ENCODE data around the gene AATF. TPM values are rescaled to one million over a fixed set of nuclear protein-coding genes. Genes with fewer than 3 reads are reported as not detected.

Gene AATF
- total and polyA plus RNA-seq, 4 donors: 28.2 to 41.4 (median 38.7) TPM

DNA sequence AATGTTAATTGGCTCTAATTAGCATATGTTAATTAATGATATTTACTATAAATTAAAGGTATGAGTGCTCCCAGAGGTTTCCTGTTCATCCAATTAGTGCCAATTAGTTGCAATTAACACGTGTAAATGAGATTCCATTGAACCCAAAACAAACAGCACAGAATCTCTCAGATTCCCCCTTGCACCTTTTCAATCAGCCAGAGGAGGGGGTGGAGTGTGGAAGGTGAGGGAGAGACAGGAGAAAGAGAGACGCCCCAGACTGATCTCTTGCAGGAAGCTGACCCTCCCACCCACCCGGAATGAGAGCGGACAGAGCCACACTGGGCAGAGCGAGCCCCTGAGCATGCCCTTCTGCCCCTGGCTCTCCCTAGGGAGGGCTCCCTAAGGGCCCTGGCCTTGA lies 35.6 kb upstream of the AATF start:
- DNase-seq: no peak
- Histone ChIP-seq H3K4me1 (ENCODE audit: control insufficient read depth in 5 of 5, insufficient read depth in 5 of 5, low read length in 5 of 5) (peaks cover 0 to 1% (median 0%) of the 10 kb centered on the region in 5 donors), H3K27me3 (ENCODE audit: control insufficient read depth in 3 of 3, insufficient read depth in 3 of 3, low read length in 2 of 3) (peaks cover 0 to 17% (median 6%) of the 10 kb centered on the region in 3 donors), H3K27ac (ENCODE audit: low read depth in 1 of 2, low read length in 1 of 2) (no peak overlapping the region), H3K9me3 (ENCODE audit: control insufficient read depth in 4 of 4, insufficient read depth in 3 of 4, low read length in 3 of 4) (peaks cover 0 to 4% (median 0%) of the 10 kb centered on the region in 4 donors), H3K9ac (ENCODE audit: insufficient read depth in 1 of 2, low read length in 2 of 2) (no peak overlapping the region), H3K4me3 (no peak overlapping the region), H3K36me3 (ENCODE audit: control insufficient read depth in 4 of 4, insufficient read depth in 4 of 4, low read length in 4 of 4) (no peaks in the 10 kb centered on the region)
- TF ChIP-seq, protein P1, sequence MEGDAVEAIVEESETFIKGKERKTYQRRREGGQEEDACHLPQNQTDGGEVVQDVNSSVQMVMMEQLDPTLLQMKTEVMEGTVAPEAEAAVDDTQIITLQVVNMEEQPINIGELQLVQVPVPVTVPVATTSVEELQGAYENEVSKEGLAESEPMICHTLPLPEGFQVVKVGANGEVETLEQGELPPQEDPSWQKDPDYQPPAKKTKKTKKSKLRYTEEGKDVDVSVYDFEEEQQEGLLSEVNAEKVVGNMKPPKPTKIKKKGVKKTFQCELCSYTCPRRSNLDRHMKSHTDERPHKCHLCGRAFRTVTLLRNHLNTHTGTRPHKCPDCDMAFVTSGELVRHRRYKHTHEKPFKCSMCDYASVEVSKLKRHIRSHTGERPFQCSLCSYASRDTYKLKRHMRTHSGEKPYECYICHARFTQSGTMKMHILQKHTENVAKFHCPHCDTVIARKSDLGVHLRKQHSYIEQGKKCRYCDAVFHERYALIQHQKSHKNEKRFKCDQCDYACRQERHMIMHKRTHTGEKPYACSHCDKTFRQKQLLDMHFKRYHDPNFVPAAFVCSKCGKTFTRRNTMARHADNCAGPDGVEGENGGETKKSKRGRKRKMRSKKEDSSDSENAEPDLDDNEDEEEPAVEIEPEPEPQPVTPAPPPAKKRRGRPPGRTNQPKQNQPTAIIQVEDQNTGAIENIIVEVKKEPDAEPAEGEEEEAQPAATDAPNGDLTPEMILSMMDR (IDR thresholded peaks at IDR 0.05; ENCODE audit: control extremely low read depth, extremely low read depth): no peak
- no peak for ATAC-seq (ENCODE audit: insufficient read depth, low FRiP score)
- WGBS, 2 donors: 37 to 51% methylated on average over 5 of the region's 5 CpGs

DNA sequence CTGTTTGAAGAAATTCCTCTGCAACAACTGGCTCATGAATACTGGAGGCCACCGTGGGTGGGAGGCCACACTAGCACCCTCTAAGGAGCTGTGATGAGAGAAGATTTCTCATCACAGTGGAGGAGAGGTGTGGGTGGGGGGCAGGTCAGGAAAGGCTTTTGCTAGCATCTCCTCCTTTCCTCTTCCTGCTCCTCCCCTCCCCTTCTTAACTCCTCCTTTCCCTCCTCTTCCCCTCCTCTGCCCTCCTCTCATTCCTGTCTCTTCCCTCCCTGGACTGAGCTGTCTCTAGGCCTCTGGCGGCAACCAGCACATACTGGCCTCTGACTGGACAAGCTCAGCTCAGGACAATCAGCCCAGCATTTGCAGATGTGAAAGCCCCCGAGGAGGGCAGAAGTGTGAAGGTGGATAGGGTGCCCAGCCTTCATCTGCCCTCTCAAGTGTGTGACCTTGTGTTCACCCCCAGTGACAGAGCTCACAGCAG lies 30.5 kb upstream of the AATF start:
- peaks cover 2 to 14% (median 9%) of the 10 kb centered on the region in 3 donors for H3K27me3 ChIP-seq (ENCODE audit: control insufficient read depth in 3 of 3, insufficient read depth in 3 of 3, low read length in 2 of 3)
- WGBS, 2 donors: 30 to 51% methylated on average over 3 of the region's 3 CpGs

DNA sequence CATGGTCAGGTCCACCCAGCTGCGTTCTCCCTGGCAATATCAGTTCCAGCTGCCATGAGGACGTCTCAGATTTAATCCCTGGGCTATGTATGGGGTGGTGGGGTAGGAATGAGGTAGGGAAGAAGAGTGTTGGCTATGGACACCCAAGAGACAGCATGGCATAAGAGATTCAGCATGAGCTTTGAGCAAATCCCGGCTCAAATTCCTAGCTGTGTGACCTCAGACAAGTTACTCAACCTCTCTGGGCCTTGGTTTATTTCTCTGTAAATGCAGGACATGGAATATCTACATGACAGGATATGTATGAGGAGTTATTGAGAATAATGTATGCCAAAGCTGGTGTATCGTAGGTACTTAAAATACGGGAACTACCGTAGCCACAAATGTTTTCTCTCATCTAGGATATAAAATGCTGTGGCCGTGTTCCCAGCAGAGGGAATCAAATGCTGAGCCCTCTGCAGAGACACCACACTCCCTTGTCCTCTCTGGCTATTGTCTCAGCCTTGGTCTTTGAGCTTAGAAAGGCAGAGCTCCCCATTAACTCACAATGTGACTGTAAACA lies 29.3 kb upstream of the AATF start:
- Histone ChIP-seq H3K9me3 (ENCODE audit: control insufficient read depth in 4 of 4, insufficient read depth in 3 of 4, low read length in 3 of 4) (peaks cover 0 to 2% (median 0%) of the 10 kb centered on the region in 4 donors), H3K9ac (ENCODE audit: insufficient read depth in 1 of 2, low read length in 2 of 2) (no peak overlapping the region), H3K36me3 (ENCODE audit: control insufficient read depth in 4 of 4, insufficient read depth in 4 of 4, low read length in 4 of 4) (no peaks in the 10 kb centered on the region), H3K27me3 (ENCODE audit: control insufficient read depth in 3 of 3, insufficient read depth in 3 of 3, low read length in 2 of 3) (peaks cover 2 to 17% (median 9%) of the 10 kb centered on the region in 3 donors), H3K27ac (ENCODE audit: low read depth in 1 of 2, low read length in 1 of 2) (no peak overlapping the region), H3K4me3 (no peak overlapping the region), H3K4me1 (ENCODE audit: control insufficient read depth in 5 of 5, insufficient read depth in 5 of 5, low read length in 5 of 5) (peaks cover 0 to 11% (median 0%) of the 10 kb centered on the region in 5 donors)
- DNase-seq (no peak), ATAC-seq (ENCODE audit: insufficient read depth, low FRiP score) (no peak)
- TF ChIP-seq, protein P1 (IDR thresholded peaks at IDR 0.05; ENCODE audit: control extremely low read depth, extremely low read depth): no peak
- WGBS, 2 donors: 71 to 80% methylated on average over 7 of the region's 7 CpGs

More for the DNA sequence above, 30.5 kb upstream of the AATF start:
- Histone ChIP-seq H3K9ac (ENCODE audit: insufficient read depth in 1 of 2, low read length in 2 of 2) (no peak overlapping the region), H3K4me3 (no peak overlapping the region), H3K4me1 (ENCODE audit: control insufficient read depth in 5 of 5, insufficient read depth in 5 of 5, low read length in 5 of 5) (peaks cover 0 to 11% (median 0%) of the 10 kb centered on the region in 5 donors), H3K36me3 (ENCODE audit: control insufficient read depth in 4 of 4, insufficient read depth in 4 of 4, low read length in 4 of 4) (no peaks in the 10 kb centered on the region), H3K27ac (ENCODE audit: low read depth in 1 of 2, low read length in 1 of 2) (no peak overlapping the region), H3K9me3 (ENCODE audit: control insufficient read depth in 4 of 4, insufficient read depth in 3 of 4, low read length in 3 of 4) (peaks cover 0 to 2% (median 0%) of the 10 kb centered on the region in 4 donors)
- TF ChIP-seq, protein P1 (IDR thresholded peaks at IDR 0.05; ENCODE audit: control extremely low read depth, extremely low read depth): no peak
- DNase-seq: no peak
- no peak for ATAC-seq (ENCODE audit: insufficient read depth, low FRiP score)

Measured in lung (tissue), 12 donors.